ENCODE results near the gene PTPN20. TPM values are rescaled to one million over a fixed set of nuclear protein-coding genes. Genes with fewer than 3 reads are reported as not detected.

PTPN20 gene
- total RNA-seq, 1 donor from 2014 or later: 0.97 TPM

DNA sequence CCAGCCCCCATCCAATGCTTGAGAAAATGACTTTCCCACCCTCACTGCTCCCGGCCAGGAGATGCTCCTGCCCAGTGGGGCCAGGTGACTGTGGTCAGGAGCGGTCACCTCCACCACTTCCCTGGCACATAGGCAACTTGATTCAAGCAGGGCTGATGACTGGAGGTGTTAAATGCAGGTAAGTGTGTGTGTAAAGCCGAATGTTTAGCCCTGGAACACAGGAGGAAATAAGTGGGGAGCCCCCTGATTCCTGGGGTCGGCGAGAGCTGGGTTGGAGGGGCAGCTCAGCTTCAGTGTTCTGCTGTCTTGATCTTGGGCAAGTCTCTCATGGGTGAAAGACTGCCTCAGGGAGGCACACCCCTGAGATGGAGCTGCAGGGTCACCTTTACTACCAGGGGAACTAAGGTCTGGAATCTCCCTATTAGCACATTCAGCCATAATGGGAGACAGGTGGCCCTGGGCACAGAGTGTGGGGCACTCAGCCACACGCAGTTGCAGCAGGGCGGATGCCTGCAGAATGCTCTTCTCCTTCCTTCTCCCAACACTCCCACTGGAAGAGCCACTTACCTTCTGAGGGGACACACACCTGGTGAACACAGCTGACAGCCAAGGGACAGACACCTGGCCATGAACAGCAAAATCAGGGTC is 124.1 kb downstream of the PTPN20 start:
- H3K27me3 Mint-ChIP-seq (ENCODE audit: unreplicated experiment): peaks cover 5% of the 10 kb centered on the region

DNA sequence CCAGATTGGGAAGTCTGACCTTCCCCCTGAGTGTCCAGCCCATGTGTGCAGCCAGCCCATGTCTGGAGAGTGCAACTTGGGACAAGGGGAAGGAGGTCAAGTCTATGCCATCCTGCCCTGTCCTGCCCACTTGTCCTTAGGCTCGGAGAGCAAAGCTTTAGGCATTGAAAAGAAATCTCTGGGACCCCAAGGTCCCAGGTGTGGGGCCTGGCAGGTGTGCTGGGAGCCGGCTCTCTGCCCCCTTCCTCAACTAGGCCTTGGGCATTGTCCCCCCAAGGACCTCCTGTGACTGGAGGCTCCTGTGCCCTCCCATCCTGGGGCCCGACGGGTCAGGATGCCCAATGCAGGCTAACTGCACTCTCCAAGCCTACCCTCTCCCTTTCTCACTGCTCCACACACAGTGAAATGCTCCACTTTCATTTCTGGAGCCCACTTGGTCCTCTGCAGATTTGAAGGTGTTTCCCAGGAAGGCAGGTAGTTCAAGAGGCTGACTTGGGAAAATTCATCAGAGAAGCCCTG is 124.7 kb downstream of the PTPN20 start:
- H3K27ac Mint-ChIP-seq (ENCODE audit: unreplicated experiment): no peak overlapping the region
- no peaks in the 10 kb centered on the region for H3K36me3 Mint-ChIP-seq (ENCODE audit: low read depth, unreplicated experiment)
- DNase-seq (ENCODE audit: low spot score): no peak
- no peak overlapping the region for H3K4me3 Mint-ChIP-seq (ENCODE audit: unreplicated experiment)
- H3K4me1 Mint-ChIP-seq (ENCODE audit: unreplicated experiment): no peaks in the 10 kb centered on the region
- peaks cover 4% of the 10 kb centered on the region for H3K27me3 Mint-ChIP-seq (ENCODE audit: unreplicated experiment)
- no peaks in the 10 kb centered on the region for H3K9me3 Mint-ChIP-seq (ENCODE audit: unreplicated experiment)
- TF ChIP-seq, protein P1, sequence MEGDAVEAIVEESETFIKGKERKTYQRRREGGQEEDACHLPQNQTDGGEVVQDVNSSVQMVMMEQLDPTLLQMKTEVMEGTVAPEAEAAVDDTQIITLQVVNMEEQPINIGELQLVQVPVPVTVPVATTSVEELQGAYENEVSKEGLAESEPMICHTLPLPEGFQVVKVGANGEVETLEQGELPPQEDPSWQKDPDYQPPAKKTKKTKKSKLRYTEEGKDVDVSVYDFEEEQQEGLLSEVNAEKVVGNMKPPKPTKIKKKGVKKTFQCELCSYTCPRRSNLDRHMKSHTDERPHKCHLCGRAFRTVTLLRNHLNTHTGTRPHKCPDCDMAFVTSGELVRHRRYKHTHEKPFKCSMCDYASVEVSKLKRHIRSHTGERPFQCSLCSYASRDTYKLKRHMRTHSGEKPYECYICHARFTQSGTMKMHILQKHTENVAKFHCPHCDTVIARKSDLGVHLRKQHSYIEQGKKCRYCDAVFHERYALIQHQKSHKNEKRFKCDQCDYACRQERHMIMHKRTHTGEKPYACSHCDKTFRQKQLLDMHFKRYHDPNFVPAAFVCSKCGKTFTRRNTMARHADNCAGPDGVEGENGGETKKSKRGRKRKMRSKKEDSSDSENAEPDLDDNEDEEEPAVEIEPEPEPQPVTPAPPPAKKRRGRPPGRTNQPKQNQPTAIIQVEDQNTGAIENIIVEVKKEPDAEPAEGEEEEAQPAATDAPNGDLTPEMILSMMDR (IDR thresholded peaks at IDR 0.05; ENCODE audit: unreplicated experiment): no peak

More for the DNA sequence above, 124.1 kb downstream of the PTPN20 start:
- DNase-seq (ENCODE audit: low spot score): no peak
- Mint-ChIP-seq H3K9me3 (ENCODE audit: unreplicated experiment) (no peaks in the 10 kb centered on the region), H3K4me1 (ENCODE audit: unreplicated experiment) (no peaks in the 10 kb centered on the region), H3K4me3 (ENCODE audit: unreplicated experiment) (no peak overlapping the region), H3K27ac (ENCODE audit: unreplicated experiment) (no peak overlapping the region), H3K36me3 (ENCODE audit: low read depth, unreplicated experiment) (no peaks in the 10 kb centered on the region)
- TF ChIP-seq, protein P1 (IDR thresholded peaks at IDR 0.05; ENCODE audit: unreplicated experiment): no peak

DNA sequence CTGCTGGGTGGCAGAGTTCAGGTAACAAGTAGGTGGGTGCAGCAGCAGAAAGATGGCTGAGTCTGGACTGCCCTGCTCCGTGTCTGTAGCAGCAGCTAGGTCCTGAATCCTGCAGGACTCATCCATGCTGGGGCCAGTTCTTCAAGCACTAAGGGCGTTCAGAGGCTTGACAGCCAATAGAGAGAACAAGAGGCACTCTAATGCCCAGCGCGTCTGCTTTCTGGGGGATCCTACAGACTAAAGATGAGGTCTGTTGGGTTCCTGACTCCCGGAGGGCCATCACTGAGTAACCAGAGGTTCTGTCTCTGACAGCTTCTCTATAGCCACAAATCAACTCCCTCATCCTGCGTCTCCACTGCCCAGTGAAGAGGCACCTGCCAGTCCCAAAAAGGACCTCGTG is 125.5 kb downstream of the PTPN20 start:
- H3K9me3 Mint-ChIP-seq (ENCODE audit: unreplicated experiment): no peaks in the 10 kb centered on the region
- no peaks in the 10 kb centered on the region for H3K36me3 Mint-ChIP-seq (ENCODE audit: low read depth, unreplicated experiment)
- no peak overlapping the region for H3K27ac Mint-ChIP-seq (ENCODE audit: unreplicated experiment)
- H3K4me1 Mint-ChIP-seq (ENCODE audit: unreplicated experiment): no peaks in the 10 kb centered on the region
- peaks cover 4% of the 10 kb centered on the region for H3K27me3 Mint-ChIP-seq (ENCODE audit: unreplicated experiment)
- no peak overlapping the region for H3K4me3 Mint-ChIP-seq (ENCODE audit: unreplicated experiment)
- no peak for DNase-seq (ENCODE audit: low spot score)
- TF ChIP-seq, protein P1 (IDR thresholded peaks at IDR 0.05; ENCODE audit: unreplicated experiment): no peak

DNA sequence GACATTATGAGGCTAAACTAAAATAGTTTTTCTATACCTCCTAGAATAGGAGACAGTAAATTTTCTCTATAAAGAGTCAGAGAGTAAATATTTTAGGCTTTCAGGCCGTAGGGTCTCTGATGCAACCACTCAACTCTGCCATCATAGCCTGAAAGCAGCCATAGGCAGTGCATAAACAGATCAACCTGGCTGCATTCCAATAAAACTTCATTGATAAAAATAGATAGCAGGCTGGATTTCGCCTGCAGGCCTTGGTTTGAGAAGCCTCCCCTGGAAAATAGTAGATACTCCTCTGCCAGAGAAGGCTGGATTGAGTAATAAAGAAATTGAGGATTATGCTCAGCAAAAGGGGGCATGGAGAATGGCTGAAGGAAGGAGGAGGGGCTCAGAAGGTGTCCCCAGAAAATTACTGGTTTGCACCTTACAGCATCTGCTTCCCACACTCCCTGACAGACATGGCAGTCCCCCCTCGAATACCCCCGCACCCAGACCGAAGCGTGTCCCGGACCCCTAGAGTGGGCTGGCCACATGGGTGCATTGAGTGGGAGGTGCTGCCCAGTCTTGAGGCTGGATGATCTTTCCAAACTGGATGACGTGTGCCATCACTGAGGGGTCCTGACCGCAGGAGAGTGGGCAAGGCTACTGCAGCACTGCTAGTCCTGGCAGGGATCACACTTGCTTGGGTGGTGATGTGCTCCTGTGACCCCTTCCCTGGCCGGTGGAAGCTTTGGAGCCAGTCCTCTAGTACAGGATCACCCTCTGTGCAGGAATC is 126.6 kb downstream of the PTPN20 start:
- TF ChIP-seq, protein P1 (IDR thresholded peaks at IDR 0.05; ENCODE audit: unreplicated experiment): no peak
- no peak overlapping the region for H3K4me3 Mint-ChIP-seq (ENCODE audit: unreplicated experiment)
- peaks cover 4% of the 10 kb centered on the region for H3K27me3 Mint-ChIP-seq (ENCODE audit: unreplicated experiment)
- DNase-seq (ENCODE audit: low spot score): no peak
- no peaks in the 10 kb centered on the region for H3K36me3 Mint-ChIP-seq (ENCODE audit: low read depth, unreplicated experiment)
- no peaks in the 10 kb centered on the region for H3K9me3 Mint-ChIP-seq (ENCODE audit: unreplicated experiment)
- no peaks in the 10 kb centered on the region for H3K4me1 Mint-ChIP-seq (ENCODE audit: unreplicated experiment)
- H3K27ac Mint-ChIP-seq (ENCODE audit: unreplicated experiment): no peak overlapping the region
